HCT116 (cell line): ENCODE results near the gene UQCC2.

Experiments
- CTCF ChIP-seq, 3 experiments: fragments of 200-600 bp in 1 of 3; sonication (generic) in 1 of 3; IDR thresholded peaks in 2 of 3; conservative IDR thresholded peaks in 1 of 3; 2 replicates each; pipeline ENCODE4 v1.5.1; 2012 to 2017; ENCODE audit warnings: low read depth in 2 of 3, low read length in 2 of 3, antibody characterized with exemption in 1 of 3, borderline replicate concordance in 1 of 3, control low read depth in 1 of 3, mild to moderate bottlenecking in 1 of 3, mixed read lengths in 1 of 3, mixed run types in 1 of 3, moderate library complexity in 1 of 3; ENCODE audit not compliant: insufficient read depth in 1 of 3
- EGR1 ChIP-seq: IDR thresholded peaks from 2 replicates; pipeline ENCODE4 v1.6.1; 2012; ENCODE audit warnings: low read depth
- ELF1 ChIP-seq: IDR thresholded peaks from 2 replicates; pipeline ENCODE4 v1.6.1; 2012; ENCODE audit warnings: low read depth, borderline replicate concordance
- JUND ChIP-seq: IDR thresholded peaks from 2 replicates; pipeline ENCODE4 v1.6.1; 2012
- POLR2A ChIP-seq: IDR thresholded peaks from 2 replicates; pipeline ENCODE4 v1.7.0; 2011; ENCODE audit warnings: borderline replicate concordance; ENCODE audit not compliant: insufficient read depth, insufficient read length; ENCODE audit errors: extremely low read depth
- POLR2AphosphoS5 ChIP-seq: IDR thresholded peaks from 2 replicates; pipeline ENCODE4 v1.6.1; 2011; ENCODE audit warnings: mild to moderate bottlenecking, low read depth, low read length, moderate library complexity
- RAD21 ChIP-seq: IDR thresholded peaks from 2 replicates; pipeline ENCODE4 v1.6.1; 2012; ENCODE audit warnings: low read depth, mild to moderate bottlenecking
- REST ChIP-seq: IDR thresholded peaks from 2 replicates; pipeline ENCODE4 v1.6.1; 2012; ENCODE audit warnings: low read depth
- YY1 ChIP-seq: IDR thresholded peaks from 2 replicates; pipeline ENCODE4 v1.6.1; 2011; ENCODE audit warnings: low read length, low read depth, moderate library complexity, mild to moderate bottlenecking; ENCODE audit not compliant: insufficient replicate concordance; ENCODE audit errors: extremely low read depth
- TF ChIP-seq, protein P1 (sequence below): IDR thresholded peaks from 2 replicates; pipeline ENCODE4 v1.6.1; 2011; ENCODE audit warnings: mild to moderate bottlenecking, low read length, moderate library complexity; ENCODE audit not compliant: insufficient replicate concordance; ENCODE audit errors: extremely low read depth

DNA sequence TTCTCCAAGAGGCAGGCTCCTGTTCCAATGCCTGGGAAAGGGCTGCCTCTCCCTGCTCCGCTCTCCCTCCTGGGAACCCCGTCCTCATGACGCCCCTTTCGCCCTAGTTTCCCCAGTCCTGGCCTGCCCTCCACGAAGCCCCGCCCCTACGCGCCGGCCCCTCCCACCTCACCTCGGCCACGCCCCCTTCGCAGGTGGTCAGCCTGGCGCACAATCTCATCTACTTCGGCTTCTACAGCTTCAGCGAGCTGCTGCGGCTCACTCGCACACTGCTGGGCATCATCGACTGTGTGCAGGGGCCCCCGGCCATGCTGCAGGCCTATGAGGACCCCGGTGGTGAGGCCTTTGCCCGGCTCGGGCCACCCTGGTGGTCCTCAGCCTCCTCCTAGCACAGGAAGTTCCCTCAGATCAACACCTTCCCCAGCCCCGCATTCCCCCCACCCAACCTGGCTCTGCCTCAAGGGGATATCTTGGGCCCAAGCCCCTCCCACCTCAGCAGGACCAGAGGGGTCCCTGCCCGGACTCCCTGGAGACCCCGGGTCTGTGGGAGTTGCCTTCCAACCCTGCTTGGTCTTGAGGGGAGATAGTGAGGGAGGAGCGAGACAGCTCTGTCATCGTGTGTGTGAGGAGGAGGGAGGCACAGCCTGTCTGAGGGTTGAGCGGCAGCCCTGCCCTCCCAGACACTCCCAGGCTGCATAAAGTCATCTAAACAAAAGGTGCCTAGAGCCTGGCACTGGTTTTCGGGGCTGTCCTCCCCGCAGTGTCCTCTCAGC, 40.3 kb downstream of the UQCC2 start:
- TF ChIP-seq REST (no peak), CTCF (IDR thresholded peaks at IDR 0.05 in 2 of 3, conservative IDR thresholded peaks at IDR 0.05 in 1 of 3; ENCODE audit: borderline replicate concordance in 1 of 3, insufficient read depth in 1 of 3, low read depth in 2 of 3, low read length in 2 of 3) (no peak), EGR1 (no peak), JUND (no peak), POLR2AphosphoS5 (no peak), RAD21 (no peak), YY1 (no peak), ELF1 (no peak), POLR2A (no peak)
- TF ChIP-seq, protein P1, sequence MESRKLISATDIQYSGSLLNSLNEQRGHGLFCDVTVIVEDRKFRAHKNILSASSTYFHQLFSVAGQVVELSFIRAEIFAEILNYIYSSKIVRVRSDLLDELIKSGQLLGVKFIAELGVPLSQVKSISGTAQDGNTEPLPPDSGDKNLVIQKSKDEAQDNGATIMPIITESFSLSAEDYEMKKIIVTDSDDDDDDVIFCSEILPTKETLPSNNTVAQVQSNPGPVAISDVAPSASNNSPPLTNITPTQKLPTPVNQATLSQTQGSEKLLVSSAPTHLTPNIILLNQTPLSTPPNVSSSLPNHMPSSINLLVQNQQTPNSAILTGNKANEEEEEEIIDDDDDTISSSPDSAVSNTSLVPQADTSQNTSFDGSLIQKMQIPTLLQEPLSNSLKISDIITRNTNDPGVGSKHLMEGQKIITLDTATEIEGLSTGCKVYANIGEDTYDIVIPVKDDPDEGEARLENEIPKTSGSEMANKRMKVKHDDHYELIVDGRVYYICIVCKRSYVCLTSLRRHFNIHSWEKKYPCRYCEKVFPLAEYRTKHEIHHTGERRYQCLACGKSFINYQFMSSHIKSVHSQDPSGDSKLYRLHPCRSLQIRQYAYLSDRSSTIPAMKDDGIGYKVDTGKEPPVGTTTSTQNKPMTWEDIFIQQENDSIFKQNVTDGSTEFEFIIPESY = no peak
